Cerebellar nuclear complex (tissue), 1 donor: ENCODE measurements around the gene FYB2.
A peak's percentile ranks its signal among the peaks of the same experiment; 100 is the strongest.

Source experiments
- DNase-seq, 2 experiments: peaks; one replicate each; lab custom pipeline; 2025; lab: John Stamatoyannopoulos, UW

The FYB2 gene, protein sequence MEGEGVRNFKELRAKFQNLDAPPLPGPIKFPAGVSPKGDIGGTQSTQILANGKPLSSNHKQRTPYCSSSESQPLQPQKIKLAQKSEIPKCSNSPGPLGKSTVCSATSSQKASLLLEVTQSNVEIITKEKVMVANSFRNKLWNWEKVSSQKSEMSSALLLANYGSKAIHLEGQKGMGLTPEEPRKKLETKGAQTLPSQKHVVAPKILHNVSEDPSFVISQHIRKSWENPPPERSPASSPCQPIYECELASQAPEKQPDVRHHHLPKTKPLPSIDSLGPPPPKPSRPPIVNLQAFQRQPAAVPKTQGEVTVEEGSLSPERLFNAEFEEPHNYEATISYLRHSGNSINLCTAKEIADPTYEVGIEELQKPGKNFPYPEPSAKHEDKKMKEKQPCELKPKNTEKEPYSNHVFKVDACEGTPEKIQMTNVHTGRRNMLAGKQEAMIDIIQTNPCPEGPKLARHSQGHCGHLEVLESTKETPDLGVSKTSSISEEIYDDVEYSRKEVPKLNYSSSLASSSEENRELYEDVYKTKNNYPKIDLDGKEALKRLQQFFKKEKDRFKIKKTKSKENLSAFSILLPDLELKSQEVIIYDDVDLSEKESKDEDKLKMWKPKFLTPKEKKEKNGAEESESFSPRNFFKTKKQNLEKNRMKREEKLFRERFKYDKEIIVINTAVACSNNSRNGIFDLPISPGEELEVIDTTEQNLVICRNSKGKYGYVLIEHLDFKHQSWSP

DNA sequence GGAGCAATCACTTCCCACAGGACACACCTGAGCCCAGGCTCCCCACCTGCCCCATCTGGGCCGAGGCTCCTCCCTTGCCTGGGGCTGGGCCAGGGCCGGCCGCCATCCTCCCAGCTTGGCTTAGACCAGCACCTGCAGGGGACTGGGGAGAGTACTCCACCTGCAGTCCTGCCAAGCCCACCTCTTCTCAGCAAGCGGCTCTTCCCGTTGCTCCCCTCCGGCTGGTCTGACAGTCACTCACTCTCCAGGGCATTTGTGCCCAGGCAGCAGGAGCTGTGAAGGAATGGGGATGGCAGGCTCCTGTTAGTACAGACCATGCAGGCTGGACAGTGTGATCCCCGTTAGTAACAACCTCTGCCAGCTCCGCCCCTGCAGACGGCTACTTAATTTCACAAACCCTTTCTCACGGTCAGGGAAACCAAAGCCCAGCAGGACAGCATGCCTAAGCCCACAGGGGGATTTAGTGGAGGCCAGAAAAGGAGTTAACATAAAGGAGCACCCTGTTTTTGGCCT lies at the start of gene FYB2:
Gene FYB2 (minus strand): TSS at position 18 of the 513 bp plus-strand sequence. CDS start 114 bp downstream, outside the sequence.
- peak in 1 of 2 experiments; percentile 58 for DNase-seq

DNA sequence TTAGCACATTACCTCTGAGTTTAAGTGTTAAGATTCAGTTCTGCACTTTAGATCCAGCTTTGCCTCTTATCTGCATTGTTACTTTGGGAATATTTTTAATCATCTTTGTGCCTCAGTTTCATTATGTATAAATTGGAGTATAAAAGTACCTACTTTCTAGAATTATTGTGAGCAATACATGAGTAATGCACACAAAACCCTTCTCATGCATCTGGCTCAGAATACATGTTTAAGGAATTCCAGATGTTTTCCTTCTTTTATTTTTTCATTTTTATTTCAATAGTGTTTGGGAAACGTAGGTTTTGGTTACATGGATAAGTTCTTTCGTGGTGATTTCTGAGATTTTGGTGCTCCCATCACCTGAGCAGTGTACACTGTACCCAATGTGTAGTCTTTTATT lies 49.6 kb upstream of the FYB2 start:
- no peak for DNase-seq

DNA sequence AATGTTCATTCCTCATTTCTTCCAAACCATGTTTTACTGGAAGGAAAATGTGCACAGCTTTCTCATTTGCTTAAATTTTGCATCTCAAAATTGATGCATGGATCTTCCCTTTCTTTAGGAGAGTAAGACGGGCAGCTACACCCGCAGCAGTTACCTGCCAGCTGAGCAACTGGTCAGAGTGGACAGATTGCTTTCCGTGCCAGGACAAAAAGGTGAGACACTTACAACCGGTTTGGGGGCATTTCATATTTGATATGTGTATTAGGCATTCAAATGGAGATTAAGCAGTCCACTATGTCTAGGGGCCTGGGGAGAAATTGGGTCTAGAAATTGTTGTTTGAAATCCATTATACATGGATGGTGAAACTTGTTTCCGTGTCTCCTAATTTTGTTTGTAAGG lies 48.3 kb upstream of the FYB2 start:
- DNase-seq, result no peak

DNA sequence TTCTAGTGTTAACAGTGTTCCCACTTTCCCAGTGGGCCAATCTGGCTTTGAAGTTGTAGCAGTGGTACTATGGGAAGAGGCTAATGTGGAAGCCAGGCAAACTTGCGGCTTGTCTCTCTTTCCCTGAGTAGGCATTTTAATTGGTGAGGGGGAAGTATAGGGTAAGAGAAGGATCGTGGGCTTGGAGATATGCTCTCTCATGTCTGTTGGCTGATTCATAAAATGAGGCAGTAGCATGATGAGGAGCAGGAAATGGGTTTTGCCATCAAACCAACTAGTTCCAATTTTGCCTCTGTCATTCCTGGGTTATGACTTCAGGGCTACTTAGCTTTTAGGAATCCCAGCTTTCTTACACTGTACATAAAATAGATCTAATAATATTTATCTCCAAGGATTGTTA lies 47.5 kb upstream of the FYB2 start:
- DNase-seq, result no peak

DNA sequence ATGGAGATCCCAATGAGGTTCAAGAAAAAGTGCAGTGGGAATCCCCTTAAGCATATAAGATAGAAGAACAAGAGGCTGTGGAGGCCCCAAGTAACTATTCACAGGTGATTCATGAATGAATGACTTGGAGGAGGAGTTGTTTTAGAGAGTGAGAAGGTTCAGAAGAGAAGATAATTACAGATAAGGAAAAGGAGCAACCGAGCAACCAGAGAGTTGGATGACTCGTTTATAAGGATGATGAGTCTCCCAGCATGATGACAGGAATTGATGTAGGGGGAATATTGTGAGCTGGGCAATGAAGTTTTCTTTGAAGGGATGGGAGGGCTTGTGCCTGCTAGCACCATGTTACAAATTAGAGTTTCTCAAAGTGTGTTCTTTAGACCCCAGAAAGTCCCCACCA lies 45.2 kb upstream of the FYB2 start:
- no peak for DNase-seq

DNA sequence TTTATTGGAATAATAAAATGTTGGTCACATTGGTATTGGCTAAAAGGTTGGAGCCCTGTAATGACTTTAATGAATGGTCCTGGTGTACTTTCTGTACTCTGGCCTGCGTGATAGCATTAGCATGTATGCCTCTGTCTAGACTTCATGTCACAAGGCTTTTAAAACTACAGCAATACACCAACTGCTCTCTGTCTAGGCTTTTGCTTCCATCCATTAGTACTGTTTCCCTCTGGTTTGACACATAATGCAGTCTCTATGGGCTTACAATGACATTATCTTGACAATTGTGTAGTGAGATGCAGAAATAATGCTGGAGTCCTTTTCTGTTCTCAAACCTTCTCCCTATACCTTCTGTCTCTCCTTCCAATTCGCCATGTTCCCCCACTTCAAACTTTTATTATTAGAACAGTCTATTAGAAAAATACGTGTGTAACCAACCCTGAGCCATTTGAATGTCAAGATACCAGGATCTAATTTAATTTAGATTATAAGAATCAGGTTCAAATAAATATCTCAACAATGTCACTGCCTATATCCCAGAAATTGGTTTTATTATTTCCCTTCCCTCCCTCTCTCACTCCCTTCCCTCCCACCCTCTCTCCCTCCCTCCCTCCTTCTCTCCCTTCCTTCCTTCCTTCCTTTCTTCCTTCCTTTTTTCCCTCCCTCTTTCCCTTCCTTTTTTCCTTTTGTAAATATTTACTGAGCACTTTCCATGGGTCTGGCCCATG lies 44.2 kb upstream of the FYB2 start:
- DNase-seq, result no peak

DNA sequence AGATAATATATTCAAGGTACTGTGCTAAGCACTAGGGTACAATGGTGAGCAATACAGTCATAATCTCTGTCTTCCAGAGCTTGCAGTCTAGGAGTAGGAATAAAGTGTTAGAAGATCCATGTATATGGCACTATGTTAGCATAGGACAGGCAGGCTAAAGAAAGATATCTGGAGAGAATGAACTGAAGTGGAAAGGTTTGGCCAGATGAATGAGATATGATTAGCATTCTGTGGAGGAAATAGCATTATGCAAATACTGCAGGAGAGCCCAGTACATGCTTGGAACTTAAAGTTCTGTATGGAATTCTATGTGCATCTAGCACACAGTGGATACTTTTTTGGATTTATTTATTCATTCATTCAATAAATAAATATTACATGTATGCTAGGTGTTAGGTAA lies 40.1 kb upstream of the FYB2 start:
- no peak for DNase-seq

DNA sequence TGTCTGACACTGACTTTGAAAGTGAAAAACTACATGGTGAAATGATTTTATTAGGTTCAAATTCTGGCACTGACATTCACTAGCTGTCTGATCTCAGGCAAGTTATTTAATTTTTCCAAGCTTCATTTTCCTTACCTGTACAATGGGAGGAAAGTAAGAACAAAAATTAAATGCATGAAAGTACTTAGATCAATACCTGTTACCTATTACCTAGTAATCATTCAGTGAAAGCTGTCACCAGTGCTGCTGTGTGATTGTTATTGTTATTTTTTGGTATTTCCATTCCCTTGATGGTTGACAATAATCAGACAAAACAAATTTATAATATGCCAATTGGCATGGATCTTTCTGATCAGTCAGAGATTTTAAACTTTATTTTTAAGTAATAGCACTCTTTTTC lies 37.0 kb upstream of the FYB2 start:
- no peak for DNase-seq

DNA sequence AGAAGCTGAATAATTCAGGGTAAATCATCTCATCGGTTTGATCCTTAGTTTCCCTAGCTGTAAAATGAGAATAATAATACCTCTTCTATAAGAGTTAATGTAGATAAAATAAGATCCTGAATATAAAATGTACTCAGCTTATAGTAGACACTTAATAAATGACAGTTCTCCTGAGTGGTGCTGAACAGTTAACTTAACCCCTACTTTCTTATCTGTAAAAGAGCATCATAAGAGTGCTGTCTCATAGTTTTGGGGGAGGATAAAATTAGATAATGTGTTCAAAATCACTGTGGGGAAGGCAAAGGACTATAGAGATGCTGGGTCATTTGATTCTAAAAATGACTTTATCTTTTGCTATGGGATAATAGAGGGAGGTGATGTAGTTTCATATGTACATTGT lies 36.0 kb upstream of the FYB2 start:
- no peak for DNase-seq

DNA sequence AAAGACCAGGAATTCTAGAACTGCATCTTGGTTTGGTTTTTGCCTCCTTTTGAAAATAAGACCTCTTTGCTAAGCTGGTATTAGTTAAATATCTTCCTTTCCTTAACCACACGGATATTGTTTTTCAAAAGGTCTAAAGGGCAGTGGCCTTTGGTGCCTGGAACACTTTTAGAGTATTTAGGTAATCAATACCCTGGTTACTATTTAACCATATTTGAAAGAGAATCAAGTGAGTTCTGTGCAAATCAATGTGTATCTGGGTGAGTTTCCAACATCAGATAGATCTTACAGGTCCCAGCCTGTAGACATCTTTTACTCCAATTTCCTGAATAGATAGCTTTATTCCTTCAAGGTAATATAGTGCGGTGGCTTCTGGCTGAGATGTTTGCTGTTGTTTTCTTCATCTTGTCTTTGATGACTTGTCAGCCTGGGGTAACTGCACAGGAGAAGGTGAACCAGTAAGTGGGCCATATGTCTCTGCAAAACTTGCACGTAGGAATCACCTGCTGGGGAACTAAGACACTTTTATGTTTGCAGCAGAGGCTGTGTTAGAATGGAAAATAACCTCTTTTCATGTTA lies 35.4 kb upstream of the FYB2 start, which contains the start of gene C8A:
Gene C8A (plus strand): TSS at position 277 of the 579 bp plus-strand sequence. CDS start 105 bp downstream, at position 382.
- DNase-seq, result no peak

DNA sequence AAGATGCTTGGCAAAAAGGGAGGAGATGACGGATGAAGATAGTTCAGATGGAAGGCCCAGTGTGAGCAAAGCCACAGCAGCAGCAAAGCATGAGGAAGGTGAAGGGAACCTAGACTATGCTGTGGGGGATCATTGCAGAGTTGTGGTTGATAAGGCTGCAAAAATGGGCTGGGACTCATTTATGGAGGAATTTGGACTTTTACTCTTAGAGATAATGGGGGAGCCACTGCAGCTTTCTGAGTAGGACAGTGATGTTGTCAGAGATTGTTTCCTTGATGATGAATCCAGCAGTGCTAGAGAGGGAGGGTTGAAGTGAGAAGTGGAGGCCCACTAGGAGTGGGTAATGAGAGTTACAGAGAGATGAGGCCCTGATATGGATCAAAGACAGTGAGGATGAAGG lies 33.3 kb upstream of the FYB2 start:
- DNase-seq, result no peak

DNA sequence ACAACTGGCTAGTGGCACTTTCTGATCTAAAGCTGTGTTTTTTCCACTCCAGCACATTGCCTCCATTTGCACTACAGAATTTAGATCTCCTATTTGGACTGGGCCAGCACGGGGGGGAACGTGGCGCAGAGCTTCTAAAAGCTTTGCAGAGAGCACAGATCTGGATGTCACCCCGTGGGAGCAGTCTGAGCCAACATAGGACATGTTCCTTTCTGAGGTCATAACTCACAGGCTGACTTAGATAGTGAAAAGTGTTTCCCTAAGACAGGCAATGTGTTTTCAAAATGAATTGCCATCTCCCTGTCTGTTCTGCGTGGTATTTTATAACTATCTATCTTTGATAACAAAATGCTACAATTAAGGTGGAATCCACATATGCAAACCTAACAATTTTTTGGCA lies 31.7 kb upstream of the FYB2 start:
- no peak for DNase-seq

DNA sequence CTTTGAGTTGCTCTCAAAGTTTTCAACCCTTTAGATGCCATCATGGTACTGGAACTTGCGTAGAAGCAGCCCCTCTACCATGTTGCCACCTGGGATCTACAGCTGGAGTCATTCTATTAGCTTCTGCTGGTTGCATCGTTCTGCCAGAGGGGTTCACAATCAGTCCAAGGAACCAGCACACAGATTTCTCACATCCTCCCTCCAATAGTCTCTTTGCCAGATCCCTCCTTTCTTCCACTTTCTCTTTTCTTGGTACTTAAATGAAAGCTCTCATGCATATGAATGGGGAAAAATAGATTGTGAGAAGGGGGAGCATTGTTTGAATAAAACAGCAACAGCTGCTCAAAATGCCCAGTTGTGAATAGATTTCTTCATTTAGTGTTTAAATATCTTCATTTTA lies 31.2 kb upstream of the FYB2 start:
- DNase-seq, result no peak

DNA sequence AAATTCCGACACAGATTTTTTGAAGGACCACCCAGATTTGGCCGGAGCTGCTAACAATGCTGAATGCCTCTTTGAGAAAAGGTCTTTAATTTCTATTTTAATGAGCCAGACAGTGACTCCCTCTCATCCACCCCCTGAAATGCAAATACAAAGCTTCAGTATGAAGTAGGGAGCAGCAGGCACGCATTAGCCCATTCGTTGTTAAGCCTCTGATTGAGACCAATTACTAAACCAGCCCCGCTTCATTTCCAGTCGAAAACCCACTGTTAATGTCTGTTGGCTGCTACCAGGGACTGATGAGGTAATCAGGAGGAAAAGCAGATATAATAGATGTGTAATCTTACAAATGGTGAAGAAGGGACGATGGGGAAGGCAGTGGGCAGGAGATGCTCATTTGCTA lies 30.5 kb upstream of the FYB2 start:
- DNase-seq, result no peak

DNA sequence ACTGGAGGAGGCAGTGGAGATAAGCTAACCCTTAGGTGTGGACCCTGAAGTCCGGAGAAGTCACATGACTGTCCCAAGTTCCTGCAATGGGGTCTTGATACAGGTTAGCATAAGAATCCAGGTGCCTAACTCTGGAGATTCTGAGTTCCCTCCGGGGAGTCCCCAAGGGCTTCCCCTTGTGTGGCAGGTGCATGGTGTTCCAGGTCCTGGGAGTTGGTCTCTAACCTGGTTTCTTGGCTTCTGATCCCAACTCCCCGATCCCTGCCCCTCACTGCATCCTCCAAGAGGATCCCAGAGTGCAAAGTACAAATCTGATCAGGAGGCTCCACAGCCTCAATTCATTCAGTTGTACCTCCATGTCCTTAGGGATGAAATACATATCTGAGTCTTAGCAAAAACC lies 26.1 kb upstream of the FYB2 start:
- DNase-seq, result no peak

DNA sequence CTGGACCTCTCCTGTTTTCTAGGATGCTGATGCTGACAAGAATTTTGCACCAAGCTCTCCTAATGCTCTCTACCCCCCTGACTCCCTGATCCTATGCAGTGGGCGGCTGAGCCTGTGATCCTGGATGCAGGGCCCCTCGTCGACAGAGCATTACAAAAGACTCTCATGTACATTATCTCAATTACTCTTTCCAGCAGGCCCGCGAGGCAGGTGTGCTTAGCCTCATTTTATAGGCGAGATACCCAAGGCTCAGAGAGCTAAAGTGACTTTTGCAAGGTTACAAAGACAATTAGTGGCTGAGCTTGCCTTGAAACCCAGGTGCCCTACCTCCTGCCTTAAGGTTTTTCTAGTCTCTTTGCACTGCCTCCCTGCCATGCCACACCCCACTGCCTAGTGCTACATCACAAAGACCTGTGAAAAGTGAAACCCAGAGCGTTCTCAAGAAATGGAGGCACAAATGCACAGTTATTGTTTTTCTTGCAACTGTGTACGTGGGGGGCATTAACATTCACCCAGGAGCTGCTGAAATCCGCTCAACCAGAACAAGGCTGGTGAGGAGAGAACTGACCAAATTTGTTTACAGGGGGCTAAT lies 25.4 kb upstream of the FYB2 start:
- no peak for DNase-seq

DNA sequence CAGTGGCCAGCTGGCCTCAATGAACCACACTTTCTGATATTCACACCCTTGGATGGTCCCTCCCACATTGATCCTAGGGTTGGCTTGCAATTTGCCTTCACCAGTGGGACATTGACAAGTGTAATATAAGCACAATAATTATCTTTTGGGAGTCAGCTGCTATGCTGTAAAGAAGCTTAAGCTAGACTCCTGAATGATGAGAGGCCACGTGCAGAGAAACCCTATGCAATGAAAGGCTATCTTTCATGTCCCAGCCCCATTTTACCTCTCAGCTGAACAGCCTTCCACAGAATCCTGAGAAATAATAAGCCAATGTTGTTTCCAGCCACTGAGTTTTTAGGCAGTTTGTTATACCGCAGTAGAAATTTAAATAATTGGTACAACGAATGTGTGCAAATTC lies 24.3 kb upstream of the FYB2 start:
- DNase-seq, result no peak

DNA sequence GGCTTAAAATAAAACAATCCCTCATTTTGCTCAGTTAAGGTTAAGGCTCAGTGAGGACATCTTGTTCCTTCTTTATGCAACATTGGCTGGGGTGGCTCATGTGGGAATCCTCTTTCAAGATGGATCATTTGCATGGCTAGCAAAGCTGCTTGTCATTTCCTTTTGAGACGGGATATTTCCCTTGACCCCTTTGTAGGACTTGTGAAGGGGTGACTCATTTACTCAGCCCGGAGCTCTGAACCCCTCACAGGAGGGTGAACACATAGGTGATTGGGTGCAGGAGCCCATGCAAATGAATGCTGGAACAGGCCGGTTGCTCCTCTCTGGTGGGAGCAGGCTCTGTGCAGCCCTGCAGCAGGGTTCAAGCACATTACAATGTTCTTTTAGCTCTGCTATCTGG lies 19.6 kb upstream of the FYB2 start:
- DNase-seq, result no peak

DNA sequence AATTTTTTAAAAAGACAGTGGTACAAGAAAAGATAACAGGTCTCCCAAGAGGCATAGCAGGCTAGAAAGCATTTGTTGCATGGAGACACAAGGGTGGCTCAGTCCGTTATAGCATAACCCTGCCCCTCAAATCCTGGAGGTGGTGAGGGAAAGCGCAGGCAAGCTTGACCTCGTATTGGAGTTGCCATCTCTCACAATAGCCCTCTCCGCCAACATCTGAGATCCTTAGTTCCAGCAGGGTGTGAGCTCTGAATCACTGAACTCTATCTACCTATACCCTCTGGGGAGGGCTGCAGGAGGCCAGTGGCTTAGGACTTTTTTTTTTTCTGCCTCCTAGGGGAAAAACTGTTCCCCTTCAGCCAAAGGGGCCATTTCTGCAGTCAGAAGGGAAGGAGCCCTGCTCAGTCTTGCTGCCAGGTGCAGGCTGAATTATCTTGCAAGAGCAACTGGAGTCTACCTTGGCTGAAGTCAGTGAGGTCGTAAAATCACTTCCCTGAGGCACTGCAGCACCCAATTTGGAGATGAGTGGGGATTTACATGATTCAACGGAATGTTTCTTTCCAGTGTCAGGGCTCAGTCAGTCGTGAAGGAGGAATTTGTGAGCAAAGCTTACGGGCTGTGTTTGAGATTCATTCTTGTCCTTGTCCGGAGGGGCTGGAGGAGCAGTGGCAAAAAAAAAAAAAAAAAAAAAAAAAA lies 18.2 kb upstream of the FYB2 start:
- DNase-seq, result no peak

DNA sequence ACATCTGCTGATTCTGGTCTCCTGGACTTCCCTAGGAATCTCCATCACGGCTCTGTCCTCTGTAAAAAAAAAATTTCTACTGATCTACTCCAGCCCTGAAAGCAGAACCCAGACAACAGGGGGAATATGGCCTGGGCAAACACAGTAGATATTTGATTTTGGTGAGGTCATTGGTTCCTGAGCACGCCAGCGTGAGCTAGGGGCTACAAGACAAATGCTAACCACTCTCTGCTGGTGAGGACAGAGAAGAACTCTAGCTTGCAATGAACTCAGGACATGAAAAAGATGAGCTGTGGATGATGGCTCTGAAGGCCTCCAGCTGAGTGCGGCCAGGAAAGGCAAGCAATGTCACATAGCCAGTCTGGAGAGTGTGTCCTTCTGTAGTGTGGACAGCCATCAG lies 17.2 kb upstream of the FYB2 start:
- DNase-seq, result no peak

DNA sequence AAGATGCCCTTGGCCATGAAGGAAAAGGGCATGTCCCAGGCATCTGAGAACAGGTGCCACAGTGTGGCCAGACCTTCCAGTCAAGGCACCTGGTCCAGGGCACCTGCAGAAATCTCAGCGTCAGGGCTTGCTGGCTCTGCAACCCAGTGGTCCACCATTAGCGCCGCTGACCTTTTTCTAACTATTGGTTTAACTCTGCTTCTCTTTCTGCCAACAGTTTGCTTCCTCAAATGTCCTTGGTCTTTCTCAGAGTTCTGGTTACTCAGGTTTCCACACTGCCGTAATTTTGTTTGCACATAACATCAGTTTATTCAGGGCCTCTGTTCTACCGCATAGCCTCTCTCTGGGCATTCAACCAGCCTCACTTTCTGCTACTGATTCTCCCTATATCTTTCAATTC lies 16.5 kb upstream of the FYB2 start:
- DNase-seq, result no peak
